A549 treated with RU486 at 1 μM for 4 hours (cell line): ENCODE results near the gene HMOX1. TPM values are rescaled to one million over a fixed set of nuclear protein-coding genes. Genes with fewer than 3 reads are reported as not detected.

Experiments used
- total RNA-seq: library from RNA; stranded (reverse); fragments of 200-300 nt; extraction: Qiagen RNA extraction; gene quantifications from 5 replicates; pipeline ENCODE4 v1.2.3, GENCODE V29; 2022; ENCODE audit warnings: low read depth

HMOX1 gene
- total RNA-seq = 621 to 911 TPM (median 716 TPM) in 5 replicates

GRCh38 chr22:35380537-35381423, at the start of gene HMOX1:
HMOX1 (plus strand) TSS chr22:35381096; CDS start chr22:35381174, 78 bp downstream.

GRCh38 chr22:35399678-35400500, 19.0 kb downstream of the HMOX1 start, which contains the start of gene MCM5:
MCM5 (plus strand) TSS chr22:35400140; CDS start chr22:35400439, 299 bp downstream.

Other genes starting within 250 kb of the HMOX1 start
- 9.5 to 18.3 TPM (median 11.9 TPM) in 5 replicates for gene HMGXB4, start 123.6 kb upstream of the HMOX1 start, total RNA-seq
- gene TOM1, start 81.2 kb upstream of the HMOX1 start, total RNA-seq = 13.0 to 15.2 TPM (median 13.2 TPM) in 5 replicates
- gene MCM5, start 19.0 kb downstream of the HMOX1 start, total RNA-seq = 59.4 to 96.9 TPM (median 82.3 TPM) in 5 replicates
- gene RASD2, start 159.7 kb downstream of the HMOX1 start, total RNA-seq = 0.89 to 1.8 TPM (median 1.1 TPM) in 5 replicates
- gene MB, start 236.2 kb downstream of the HMOX1 start, total RNA-seq = 6.8 to 8.3 TPM (median 7.2 TPM) in 5 replicates